ENCODE measurements around the gene PLXNB3. TPM values are rescaled to one million over a fixed set of nuclear protein-coding genes. Genes with fewer than 3 reads are reported as not detected.

Gene PLXNB3
- total RNA-seq, 2 experiments from 2014 or later = not detected

DNA sequence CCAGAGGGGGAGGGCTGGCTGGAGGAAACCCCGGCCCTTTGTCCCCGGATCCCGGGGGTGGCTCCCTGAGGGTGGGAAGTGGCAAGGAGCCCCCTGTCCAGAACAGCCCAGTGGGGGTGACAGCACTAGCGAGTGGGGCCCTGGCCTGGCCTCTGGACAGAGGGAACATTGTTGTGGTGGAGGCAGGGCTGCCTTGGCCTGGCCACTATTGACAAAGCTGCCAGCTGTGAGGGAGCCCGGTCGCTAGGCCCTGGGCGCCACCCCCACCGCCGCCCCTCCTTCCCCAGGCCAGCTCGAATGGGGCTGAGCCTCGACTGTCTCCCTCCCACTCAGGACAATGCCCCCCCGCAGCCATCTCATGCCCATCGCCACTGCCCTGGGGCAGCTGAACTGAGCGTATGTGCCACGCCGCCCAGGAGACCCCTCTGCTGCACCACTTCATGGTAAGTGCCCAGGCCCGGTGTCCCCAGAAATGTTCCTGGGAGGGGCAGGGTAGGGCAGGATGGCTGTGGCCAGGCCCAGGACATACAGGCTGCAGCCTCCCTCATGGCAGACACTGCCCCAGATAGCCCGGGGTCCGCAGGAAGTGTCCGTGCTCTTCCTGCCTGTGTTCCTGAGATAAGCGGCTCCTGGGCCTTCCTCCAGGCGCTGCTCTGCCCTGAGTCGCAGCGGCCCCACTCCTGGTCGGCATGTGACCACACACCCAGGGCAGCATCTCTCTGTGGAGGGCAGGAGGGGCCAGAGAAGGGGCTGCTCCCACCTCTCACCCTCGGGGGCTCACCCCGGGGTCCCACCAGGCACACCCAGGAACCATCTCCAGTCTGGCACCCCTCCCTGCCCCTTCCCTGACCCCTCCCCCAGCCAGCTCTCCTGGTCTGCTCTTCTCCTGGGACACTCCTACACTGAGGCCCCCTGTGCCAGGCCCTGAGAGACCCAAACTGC lies 1.4 kb downstream of the PLXNB3 start:
- DNase-seq (ENCODE audit: low spot score) = no peak
- intact Hi-C loops (cut with micrococcal nuclease; ENCODE audit: unreplicated experiment) = loop anchor here (10.0 kb wide), 2 partner anchors 69 to 81 kb away; partner anchors contain the start of genes PDZD4 and SLC6A8
- Histone ChIP-seq H2AFZ (ENCODE audit: low read length) (no peak overlapping the region), H3K9me3 (ENCODE audit: low read length) (no peaks in the 10 kb centered on the region), H3K36me3 (ENCODE audit: insufficient read depth, low read length) (no peaks in the 10 kb centered on the region), H3K4me2 (ENCODE audit: low read length) (no peak overlapping the region), H4K20me1 (ENCODE audit: insufficient read depth, low read length) (no peaks in the 10 kb centered on the region), H3K27ac (ENCODE audit: low read depth, low read length, poor library complexity, severe bottlenecking) (no peak overlapping the region), H3K4me3 (ENCODE audit: low read depth, low read length, poor library complexity, severe bottlenecking) (no peak overlapping the region), H3K4me1 (ENCODE audit: insufficient read depth, low read length, poor library complexity, severe bottlenecking) (peaks cover 6% of the 10 kb centered on the region), H3K79me2 (ENCODE audit: insufficient read depth, low read depth, low read length) (no peaks in the 10 kb centered on the region), H3K9me2 (ENCODE audit: insufficient read depth, low read length) (no peaks in the 10 kb centered on the region)
- TF ChIP-seq, protein P1, sequence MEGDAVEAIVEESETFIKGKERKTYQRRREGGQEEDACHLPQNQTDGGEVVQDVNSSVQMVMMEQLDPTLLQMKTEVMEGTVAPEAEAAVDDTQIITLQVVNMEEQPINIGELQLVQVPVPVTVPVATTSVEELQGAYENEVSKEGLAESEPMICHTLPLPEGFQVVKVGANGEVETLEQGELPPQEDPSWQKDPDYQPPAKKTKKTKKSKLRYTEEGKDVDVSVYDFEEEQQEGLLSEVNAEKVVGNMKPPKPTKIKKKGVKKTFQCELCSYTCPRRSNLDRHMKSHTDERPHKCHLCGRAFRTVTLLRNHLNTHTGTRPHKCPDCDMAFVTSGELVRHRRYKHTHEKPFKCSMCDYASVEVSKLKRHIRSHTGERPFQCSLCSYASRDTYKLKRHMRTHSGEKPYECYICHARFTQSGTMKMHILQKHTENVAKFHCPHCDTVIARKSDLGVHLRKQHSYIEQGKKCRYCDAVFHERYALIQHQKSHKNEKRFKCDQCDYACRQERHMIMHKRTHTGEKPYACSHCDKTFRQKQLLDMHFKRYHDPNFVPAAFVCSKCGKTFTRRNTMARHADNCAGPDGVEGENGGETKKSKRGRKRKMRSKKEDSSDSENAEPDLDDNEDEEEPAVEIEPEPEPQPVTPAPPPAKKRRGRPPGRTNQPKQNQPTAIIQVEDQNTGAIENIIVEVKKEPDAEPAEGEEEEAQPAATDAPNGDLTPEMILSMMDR (conservative IDR thresholded peaks at IDR 0.05; ENCODE audit: low read length) = no peak
- no peak for TF ChIP-seq EZH2phosphoT487 (IDR thresholded peaks at IDR 0.05; ENCODE audit: borderline replicate concordance, low read depth, low read length)
- no TSS peak for BruUV-seq (replicated peaks)
- ChIA-PET POLR2A (interaction anchor here (0.9 kb wide), 1 partner anchor 146 kb away, joined by 4 read pairs; no protein-coding TSS in a partner anchor), CTCF (ENCODE audit: unreplicated experiment) (no interaction called here)

DNA sequence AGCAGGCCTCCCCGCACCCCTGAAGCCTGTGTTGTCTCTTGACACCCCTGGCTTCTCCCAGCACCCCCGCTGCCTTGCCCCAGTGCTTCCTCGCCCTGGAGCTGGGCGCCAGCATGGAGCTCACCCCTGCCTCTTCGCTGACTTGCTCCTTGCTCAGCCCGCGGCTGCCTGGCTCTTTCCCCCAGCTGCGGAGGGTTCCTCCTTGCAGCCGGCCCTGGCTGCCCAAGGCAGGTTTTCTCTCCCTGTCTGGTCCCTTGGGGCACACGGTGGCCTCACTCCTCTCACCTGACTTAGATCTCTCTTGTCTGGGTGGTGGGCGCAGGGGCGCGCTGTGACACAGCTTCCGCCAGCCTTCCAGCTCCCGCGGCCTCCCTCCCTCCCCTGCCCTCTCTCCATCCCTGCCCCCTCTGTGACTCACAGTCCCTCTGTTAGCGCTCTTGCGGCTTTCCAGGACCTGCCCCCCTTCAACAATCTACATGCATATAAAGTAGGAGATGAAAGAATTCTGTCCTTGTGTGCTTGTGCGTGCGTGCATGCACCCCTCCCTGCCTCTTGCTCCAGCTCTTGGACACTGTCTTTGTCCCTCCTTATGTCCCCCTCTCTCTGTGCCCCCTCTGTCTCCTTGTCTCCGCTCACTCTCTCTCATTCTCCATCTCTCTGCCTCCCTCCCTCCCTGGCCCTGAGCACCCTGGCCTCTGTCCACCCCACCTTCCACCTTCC lies 2.2 kb downstream of the PLXNB3 start:
- ChIA-PET CTCF (ENCODE audit: unreplicated experiment) (no interaction called here), POLR2A (interaction anchor here (0.9 kb wide), 1 partner anchor 145 kb away, joined by 4 read pairs; no protein-coding TSS in a partner anchor)
- H2AFZ ChIP-seq (ENCODE audit: low read length) = no peak overlapping the region
- intact Hi-C loops (cut with micrococcal nuclease; ENCODE audit: unreplicated experiment) = loop anchor here (10.0 kb wide), 2 partner anchors 69 to 81 kb away; partner anchors contain the start of genes PDZD4 and SLC6A8
- peak; percentile 56 for DNase-seq (ENCODE audit: low spot score)
- TF ChIP-seq EZH2phosphoT487 (IDR thresholded peaks at IDR 0.05; ENCODE audit: borderline replicate concordance, low read depth, low read length) = no peak
- TF ChIP-seq, protein P1 (conservative IDR thresholded peaks at IDR 0.05; ENCODE audit: low read length) = no peak
- H3K4me2 ChIP-seq (ENCODE audit: low read length) = no peak overlapping the region
- H3K79me2 ChIP-seq (ENCODE audit: insufficient read depth, low read depth, low read length) = no peaks in the 10 kb centered on the region
- no peaks in the 10 kb centered on the region for H4K20me1 ChIP-seq (ENCODE audit: insufficient read depth, low read length)
- BruUV-seq (replicated peaks) = no TSS peak
- no peak overlapping the region for H3K27ac ChIP-seq (ENCODE audit: low read depth, low read length, poor library complexity, severe bottlenecking)
- no peaks in the 10 kb centered on the region for H3K9me3 ChIP-seq (ENCODE audit: low read length)
- no peaks in the 10 kb centered on the region for H3K9me2 ChIP-seq (ENCODE audit: insufficient read depth, low read length)
- no peaks in the 10 kb centered on the region for H3K36me3 ChIP-seq (ENCODE audit: insufficient read depth, low read length)
- H3K4me1 ChIP-seq (ENCODE audit: insufficient read depth, low read length, poor library complexity, severe bottlenecking) = peaks cover 6% of the 10 kb centered on the region
- no peak overlapping the region for H3K4me3 ChIP-seq (ENCODE audit: low read depth, low read length, poor library complexity, severe bottlenecking)

Data from OCI-LY7 (cell line).